ENCODE results near the gene HLTF.
A peak's percentile ranks its signal among the peaks of the same experiment; 100 is the strongest.

Gene HLTF

GRCh38 chr3:149016669-149017541, 69.4 kb downstream of the HLTF start:
- DNase-seq = no peak

- DNase-seq = no peak
Measured at GRCh38 chr3:149016242-149016641, 70.1 kb downstream of the HLTF start.

DNA sequence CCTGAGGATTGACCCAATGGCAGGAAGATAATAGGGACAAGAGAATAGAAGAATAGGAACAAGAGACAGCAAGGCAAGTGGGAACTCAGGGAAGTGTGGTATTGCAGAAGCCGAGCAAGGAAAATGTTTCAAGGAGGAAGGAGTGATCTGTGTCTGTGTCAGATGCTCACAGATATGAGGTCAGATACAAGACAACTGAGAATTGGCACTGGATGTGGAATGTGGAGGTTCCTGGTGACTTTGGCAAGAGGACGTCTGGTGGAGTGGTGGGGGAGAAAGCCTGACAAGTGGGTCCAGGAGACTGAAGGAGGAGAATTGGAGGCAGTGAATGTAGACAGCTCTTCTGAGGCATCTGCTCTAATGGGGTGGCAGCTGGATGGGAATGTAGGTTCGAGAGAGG, 70.9 kb downstream of the HLTF start:
- DNase-seq = no peak

GRCh38 chr3:149013726-149014125, 72.6 kb downstream of the HLTF start:
- DNase-seq = no peak

DNA sequence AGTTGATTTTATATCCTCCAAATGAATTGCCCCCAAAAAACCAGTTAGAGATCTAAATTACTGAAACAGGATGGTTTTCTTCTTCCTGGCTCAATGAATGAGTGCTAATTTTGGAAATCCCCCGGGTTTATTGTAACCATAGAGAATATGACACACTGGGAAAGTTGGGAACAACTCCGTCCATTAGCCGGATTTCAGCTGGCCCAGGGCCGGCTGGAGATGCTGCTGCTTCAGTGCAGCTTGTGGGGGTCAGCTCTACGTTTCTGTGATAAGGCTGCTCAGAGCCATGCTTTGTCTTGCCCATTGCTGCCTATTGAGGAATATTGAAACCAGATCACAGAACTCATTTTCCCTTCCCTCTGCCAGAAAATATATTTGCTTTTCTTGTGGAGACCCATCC, 74.7 kb downstream of the HLTF start:
- no peak for DNase-seq

- DNase-seq = no peak
Measured at GRCh38 chr3:149010966-149011365, 75.4 kb downstream of the HLTF start.

- no peak for DNase-seq
Measured at GRCh38 chr3:149010504-149010951, 75.8 kb downstream of the HLTF start.

- no peak for DNase-seq
Measured at GRCh38 chr3:149009732-149010131, 76.6 kb downstream of the HLTF start.

DNA sequence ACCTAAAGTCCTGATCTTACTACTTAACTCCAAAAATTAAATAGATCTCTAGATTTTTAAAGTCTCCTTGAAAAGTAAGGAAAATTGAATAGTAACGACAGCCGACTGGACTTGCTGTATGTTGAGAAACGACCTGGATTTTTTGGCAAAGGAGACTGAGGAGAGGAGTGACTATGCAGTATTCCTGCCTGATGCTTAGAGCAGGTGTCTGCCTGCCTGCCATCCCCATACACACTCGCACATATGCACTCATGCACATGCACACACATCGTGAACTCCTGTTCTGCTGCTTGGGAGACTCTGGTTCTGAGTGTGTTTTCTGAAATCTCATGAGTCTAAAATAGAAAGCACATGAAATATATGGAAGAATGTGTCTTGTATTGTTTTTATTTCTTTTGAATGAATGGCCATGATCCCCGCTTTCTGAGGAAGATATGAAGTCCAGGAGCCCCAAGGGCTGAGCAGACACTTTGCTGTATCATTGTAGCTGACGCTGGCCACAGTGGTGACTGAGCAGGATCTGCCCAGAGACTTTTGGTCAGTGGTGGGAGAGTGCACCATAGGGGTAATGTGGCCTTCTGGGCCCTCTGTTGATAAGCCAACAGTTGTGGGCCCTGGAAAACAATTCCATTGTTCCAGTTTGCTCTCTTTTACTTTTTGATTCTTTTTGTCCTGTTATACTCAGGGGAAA, 78.6 kb downstream of the HLTF start:
- no peak for DNase-seq

DNA sequence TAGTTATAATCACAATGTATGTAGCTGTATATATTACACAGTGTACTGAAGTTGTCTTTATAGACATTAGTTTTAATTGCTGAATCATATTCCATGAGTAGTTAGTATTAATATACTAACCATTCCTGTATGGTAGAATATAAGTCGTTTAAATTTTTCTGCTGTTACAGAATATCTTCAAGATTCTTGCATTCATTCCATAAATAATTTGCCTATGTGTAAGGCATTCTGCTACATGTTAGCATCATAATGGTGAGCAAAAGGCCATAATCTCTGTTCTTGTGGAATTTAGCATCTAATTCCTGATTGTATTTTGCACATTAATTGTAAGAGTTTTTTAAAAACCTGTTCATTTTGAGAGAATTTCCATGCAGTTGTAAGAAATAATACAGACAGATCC, 80.9 kb downstream of the HLTF start:
- DNase-seq = no peak

DNA sequence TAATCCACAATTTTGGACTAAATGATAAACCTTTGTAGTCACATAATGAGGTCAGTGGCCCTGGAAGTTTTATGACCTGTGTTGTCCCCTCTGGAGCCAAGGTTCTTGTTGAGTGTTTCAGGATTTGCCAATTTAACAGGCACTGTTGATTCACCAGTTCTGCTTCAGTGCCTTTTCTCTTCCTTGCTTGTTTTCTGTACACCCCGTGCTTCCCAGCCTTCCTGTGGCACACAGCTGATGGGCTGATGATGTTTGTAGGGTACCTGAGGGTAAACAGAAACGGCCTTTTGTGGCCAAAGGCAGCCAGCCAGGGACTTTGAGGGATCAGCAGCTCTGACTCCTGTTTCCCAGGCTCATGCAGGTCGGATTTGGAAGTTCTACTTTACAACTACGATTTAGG, 81.7 kb downstream of the HLTF start:
- no peak for DNase-seq

DNA sequence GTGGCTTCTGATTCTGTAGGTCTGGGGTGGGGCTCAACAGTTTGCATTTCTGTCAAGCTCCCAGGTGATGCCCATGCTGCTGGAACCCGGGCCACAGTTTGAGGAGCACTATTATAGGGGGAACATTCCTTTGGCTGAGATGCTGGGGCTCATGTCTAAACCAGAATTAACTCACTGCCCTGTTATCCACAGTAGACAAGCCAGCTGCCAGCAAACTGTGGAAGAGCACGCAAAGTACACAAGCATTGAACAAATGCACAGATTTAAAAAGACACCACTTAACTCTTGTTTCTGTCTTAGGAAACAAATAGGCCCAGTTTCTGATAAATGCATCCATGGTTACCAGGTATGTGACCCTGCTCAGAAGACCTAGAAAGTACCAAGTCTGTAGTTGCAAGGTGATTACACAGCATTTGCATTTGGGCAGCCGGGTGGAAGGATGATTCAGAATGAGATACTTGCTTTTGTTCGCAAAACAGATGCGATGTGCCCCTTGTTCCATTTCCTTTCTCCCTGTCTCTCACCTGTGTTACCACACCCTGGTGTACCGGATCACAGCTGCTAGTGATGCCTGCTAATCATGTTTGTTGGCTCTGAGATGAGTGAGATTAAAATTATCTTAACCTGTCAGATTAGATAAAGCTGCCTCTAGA, 82.6 kb downstream of the HLTF start:
- DNase-seq = no peak

- DNase-seq = no peak
Measured at GRCh38 chr3:149001727-149002126, 84.6 kb downstream of the HLTF start.

GRCh38 chr3:149000206-149000745, 86.1 kb downstream of the HLTF start:
- DNase-seq = no peak

- DNase-seq = no peak
Measured at GRCh38 chr3:148999806-149000205, 86.5 kb downstream of the HLTF start.

- DNase-seq = no peak
Measured at GRCh38 chr3:148998715-148999423, 87.5 kb downstream of the HLTF start.

GRCh38 chr3:148998297-148998696, 88.0 kb downstream of the HLTF start:
- no peak for DNase-seq

GRCh38 chr3:148997623-148998022, 88.7 kb downstream of the HLTF start:
- DNase-seq = no peak

- no peak for DNase-seq
Measured at GRCh38 chr3:148992635-148993255, 93.6 kb downstream of the HLTF start.

- DNase-seq = peak; percentile 14
Measured at GRCh38 chr3:148992027-148992634, 94.2 kb downstream of the HLTF start.

DNA sequence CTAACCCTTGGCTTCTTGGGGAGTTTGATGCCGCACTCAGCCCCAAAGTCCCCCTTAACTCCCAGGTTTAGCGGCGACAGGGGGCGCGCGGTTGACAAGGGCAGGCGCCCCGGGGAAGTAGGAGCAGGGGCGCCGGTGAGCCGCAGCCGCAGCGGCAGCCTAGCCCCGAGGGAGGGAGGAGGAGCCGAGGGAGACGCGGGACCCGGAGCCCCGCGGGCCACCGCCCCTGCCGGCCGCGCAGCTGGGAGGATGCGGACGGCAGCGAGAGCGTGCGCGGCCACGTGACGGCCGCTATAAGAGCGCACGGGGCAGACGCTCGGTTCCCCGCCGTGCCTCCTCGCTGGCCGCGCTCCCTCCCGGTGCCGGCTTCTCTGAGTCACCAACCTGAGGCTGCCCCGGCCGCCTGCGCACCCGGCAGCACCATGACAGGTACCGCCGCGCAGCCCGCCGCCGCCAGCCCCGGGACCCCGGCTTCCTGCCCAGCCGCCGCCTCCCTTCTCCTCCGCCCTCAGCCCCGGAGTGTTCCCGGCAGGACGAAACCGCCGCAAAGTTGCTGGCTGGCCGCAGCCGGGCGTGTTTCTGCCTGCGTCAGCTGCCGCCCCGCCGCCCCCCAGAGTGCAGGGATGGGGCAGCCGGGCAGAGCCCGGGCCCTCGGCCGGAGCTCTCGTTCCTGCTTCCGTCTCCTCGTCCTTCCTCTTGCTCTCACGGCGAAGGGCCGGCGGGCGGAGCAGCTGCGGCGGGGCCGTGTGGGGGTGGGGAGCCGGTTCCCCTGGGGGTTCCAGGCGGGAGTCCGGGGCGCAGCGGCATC, 94.9 kb downstream of the HLTF start, which contains the start of gene GYG1:
TSS of gene GYG1 (plus strand) at position 322 of the 808 bp plus-strand sequence. CDS start at position 423, 101 bp downstream.
- DNase-seq = peak; percentile 81

Measured in NCI-H1436 (cell line).